GM19035 (cell line): ENCODE measurements around the gene BCL2.

Experiments used
- ATAC-seq: cut with Tn5 transposase; IDR thresholded peaks from one replicate; pipeline ENCODE4 v1.9.1; 2021; ENCODE audit not compliant: unreplicated experiment

The BCL2 gene

GRCh38 chr18:63260380-63260754 is 59.2 kb downstream of the BCL2 start:
- ATAC-seq: no peak

DNA sequence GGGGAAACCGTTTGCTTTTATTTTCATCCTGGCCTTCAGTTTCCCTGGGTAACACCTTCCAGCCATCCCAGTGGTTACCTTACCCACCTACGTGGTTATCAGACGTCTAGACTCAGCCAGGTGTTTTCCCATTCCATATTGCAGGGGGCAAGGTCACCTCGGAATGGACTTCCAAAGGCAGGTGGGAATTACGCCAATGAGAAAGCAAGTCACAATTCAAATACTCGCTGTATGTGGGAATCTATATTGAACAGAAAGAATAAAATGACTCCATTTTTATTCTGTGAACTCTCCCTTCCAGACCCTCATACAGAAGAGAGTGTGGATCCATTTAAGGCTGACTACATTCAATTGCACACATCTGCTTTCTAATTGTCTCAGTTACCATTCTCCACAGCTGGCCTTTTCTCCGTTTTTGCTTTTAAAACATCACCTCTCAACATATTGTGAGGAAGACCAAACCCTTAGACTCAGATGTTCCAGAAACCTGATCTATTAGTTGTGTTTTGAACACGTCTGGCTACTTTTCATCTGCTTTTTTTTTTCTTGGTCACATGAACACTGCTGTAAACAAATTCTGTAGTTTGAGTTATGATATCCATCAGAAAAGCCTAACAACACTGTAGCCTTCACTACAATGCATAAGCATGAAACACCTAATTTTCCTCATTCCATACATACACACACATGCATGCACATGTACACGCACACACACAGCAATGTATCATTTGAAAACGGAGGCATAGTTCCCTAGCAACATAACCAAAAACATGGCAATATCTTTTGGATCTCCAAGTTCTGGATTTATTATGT is 59.8 kb downstream of the BCL2 start:
- ATAC-seq: no peak

DNA sequence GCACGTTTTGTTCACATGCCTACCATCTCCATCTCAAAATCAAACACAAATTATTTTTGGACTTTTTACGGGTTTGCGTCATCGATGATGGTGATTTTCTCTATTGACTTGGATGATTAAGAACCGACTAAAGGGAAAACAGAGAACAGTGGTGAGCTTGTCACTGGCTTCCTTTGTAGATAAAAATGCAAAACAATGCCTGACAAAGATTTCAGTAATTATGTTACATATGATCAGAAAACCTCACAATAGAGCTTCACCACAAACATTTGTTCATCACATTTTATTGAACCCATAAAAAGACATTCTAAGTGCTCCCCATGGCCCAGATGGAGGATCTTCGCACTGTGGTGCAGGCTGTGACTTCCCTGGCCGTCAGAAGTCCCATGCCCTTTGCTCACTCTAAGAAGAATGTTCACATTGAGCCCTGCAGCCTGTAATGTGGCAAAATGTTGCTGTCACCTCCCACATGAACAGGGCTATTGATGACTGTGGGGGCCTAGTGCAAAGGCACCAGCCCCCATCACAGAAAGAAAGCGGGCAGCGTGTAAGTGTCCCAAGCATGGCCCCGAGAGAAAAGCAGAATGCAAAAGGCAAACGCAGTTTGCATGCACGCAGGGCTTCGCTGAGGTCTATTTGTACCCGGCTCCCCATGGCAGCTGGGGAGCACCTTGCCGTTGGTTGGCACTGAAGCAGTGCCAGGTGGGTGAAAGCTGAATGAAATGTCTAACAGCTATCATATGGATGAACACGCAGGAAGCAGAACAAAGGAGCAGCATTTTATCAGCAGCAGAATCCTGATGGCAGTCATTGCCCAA is 60.6 kb downstream of the BCL2 start:
- ATAC-seq: no peak

DNA sequence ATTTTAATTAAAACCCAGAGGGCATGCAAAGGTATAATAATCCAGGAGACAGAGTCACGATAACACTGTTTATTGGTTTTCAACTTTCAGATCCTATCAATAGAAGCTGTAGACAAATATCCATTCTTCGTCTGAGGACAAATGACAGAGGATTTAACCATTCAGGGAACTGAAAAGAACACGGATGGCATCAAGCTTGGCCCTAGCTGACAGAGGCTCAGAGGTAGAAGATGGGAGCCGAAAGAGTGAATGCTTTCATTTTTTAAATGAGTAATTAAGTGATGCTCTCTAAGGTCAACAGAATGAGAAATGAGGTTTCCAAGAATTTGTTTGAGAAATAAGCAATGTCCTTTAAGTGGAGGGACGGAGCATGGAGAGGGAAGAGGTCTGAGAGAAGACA is 62.1 kb downstream of the BCL2 start:
- no peak for ATAC-seq

GRCh38 chr18:63255435-63255834 is 64.1 kb downstream of the BCL2 start:
- peak; percentile 58 for ATAC-seq

GRCh38 chr18:63254716-63255399 is 64.7 kb downstream of the BCL2 start:
- ATAC-seq: peak; percentile 13

DNA sequence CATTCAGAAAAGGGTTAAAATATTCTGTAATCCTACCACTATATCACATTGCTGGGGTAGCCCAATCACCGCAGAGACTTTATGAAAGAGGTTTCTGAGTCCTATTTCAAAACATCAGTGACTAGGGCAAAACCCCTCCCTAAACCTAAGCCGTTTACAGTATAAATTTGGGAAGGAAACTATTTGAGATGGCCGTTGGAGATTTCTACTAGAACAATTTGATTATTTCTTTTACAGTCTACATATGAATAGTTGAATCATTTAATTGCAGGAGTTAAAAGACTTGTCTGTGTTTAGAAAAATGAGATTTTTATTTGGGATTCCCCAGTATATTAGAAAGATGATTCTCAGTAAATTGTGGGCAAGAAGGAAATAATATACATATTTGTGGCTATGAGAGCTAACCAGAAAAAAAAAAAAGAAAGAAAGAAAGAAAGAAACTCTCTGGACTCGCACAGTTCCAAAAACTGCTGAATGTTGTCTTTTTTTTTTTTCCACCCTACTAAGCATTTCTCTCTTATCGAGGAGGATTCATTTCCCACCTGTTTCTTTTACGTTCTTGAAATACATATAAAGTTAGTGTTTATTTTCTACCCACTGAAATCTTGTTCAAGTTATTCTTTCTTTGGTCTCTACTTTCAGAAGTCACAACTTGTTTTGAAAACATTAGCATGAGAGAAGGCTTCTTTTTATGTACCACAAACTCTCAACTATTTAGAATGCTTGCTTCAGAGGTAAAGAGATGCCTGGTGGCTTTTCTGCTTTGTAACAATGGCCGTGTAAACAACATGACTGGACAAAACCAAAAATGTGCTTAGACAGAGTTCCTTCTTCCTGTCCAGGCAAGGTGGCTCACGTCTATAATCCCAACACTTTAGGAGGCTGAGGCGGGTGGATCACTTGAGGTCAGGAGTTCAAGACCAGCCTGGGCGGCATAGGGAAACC is 65.9 kb downstream of the BCL2 start:
- ATAC-seq: no peak

GRCh38 chr18:63253014-63253413 is 66.6 kb downstream of the BCL2 start:
- ATAC-seq: no peak

GRCh38 chr18:63249771-63250170 is 69.8 kb downstream of the BCL2 start:
- no peak for ATAC-seq

DNA sequence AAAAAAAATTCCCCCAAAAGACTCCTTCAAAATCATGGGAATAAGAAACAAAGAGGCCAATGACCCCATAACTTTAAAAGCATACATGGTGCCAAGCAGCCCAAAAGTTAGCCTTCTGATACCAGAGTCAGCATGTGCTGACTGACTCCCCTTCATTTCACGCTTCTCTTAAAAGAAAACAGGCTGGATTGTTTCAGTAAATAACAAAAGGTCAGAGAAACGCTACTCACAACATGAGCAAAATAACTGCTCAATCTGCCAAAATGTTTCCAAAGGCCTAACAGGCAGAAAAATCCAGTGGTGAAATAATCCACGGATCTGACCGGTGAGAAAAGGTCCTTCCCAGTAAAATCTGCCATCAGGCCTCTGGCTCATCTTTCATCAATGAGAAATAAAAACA is 71.6 kb downstream of the BCL2 start:
- ATAC-seq: no peak

GRCh38 chr18:63247506-63247905 is 72.1 kb downstream of the BCL2 start:
- ATAC-seq: no peak

DNA sequence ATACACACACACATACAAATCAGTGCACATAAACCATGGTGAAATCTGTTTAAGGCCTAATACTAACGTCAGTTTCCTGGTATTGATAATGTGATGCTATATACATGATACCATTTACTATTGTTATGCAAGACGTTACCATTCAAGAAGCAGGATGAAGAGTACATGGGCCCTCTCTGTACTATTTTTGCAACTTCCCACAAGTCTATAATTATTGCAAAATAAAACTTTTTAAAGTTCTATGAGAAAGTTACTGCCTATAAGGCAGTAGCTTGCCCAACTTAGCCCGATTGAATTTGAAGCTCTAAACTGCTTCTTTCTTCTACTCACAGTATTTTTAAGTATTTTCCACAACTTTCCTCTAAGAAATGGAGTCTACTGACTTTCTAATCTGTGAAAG is 74.0 kb downstream of the BCL2 start:
- ATAC-seq: no peak

DNA sequence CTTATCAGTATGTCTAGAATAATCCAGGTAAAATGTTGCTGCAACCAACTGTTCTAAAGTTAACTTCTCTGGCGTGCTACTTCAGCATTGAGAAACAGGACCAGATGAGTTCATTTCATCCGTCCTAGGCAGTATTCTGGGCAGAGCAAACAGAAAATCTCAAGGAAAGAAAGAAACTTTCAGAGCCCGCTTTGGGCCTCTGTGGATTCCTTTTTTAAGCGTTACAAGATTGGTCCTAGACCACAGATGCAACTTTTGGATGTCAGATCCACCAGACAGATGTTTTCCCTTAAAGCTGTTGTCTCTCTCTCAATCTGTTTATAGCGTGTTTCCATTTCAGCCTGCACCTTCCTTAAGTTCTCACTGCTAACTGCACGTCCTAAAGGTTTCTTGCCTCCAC is 75.0 kb downstream of the BCL2 start:
- ATAC-seq: no peak

DNA sequence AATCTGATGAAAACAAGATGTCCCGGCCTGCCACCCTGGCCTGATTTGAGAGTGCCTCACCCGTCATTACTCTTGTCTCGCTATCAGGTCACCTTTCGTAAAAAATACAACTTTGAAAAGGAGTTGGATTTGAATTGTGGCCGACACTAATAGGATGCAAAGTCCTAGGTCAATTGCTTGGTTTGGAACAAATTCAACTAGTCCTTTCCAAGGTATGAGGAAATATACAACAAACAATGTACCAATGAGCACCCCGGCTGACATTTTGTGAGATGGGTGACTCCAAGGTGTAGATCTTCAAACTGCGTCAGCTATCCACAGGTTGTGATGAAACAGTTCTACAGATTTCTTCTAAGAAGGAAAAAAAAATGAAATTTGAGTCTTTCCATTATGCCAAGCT is 77.8 kb downstream of the BCL2 start:
- ATAC-seq: no peak

DNA sequence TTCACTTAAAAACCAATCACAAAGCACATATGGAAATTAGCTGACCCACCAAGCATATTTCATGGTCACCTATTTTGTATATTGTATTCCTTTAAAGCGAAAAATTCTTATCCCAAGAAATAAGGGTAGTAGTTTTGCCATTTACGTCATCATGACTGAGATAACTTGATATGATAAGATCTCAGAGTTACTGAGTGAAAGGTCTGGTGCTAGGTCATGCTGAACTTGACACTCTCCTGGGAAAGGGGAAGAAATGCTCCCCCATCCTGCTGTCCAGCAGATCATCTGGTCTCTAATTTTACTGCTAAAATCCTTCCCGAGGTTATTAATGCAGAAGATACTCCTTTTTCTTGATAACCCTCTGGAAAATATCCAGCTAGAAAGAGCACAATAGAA is 78.3 kb downstream of the BCL2 start:
- ATAC-seq: no peak

- ATAC-seq: no peak
Measured at GRCh38 chr18:63240531-63241316, 78.8 kb downstream of the BCL2 start.

GRCh38 chr18:63238693-63239075 is 80.9 kb downstream of the BCL2 start:
- ATAC-seq: no peak

GRCh38 chr18:63237881-63238692 is 81.5 kb downstream of the BCL2 start:
- no peak for ATAC-seq
